ENCODE measurements around the gene DPEP3.

- TF ChIP-seq EZH2phosphoT487 (IDR thresholded peaks at IDR 0.05; ENCODE audit: insufficient read depth, low read depth) = no peak
- TF ChIP-seq EZH2 (IDR thresholded peaks at IDR 0.05; ENCODE audit: insufficient read depth, poor library complexity, severe bottlenecking) = no peak
Measured at GRCh38 chr16:67953641-67954375, 26.5 kb downstream of the DPEP3 start.

Measured in GM23248 (cell line).